Measurements from ENCODE around the gene RNF6. TPM values are rescaled to one million over a fixed set of nuclear protein-coding genes. Genes with fewer than 3 reads are reported as not detected.
A peak's percentile ranks its signal among the peaks of the same experiment; 100 is the strongest.
"Not testable (repeated sequence)": the region's sequence is repeated elsewhere in the genome, so short reads cannot be mapped to it uniquely, and the experiment has no call there.

The RNF6 gene
- polyA plus RNA-seq, 1 donor from 2014 or later: 15.8 TPM

GRCh38 chr13:26253262-26253786, 31.2 kb upstream of the RNF6 start:
- no peak for TF ChIP-seq SMC3 (conservative IDR thresholded peaks at IDR 0.05; ENCODE audit: poor library complexity)
- Histone ChIP-seq H3K79me2 (replicated peaks; ENCODE audit: insufficient read depth, low read length) (peaks cover 32% of the 10 kb centered on the region), H4K20me1 (ENCODE audit: insufficient read depth) (no peaks in the 10 kb centered on the region), H3K4me2 (ENCODE audit: low read length) (no peak overlapping the region), H3K9me2 (ENCODE audit: insufficient read depth, low read length) (no peaks in the 10 kb centered on the region), H3K36me3 (ENCODE audit: insufficient read depth, low read length) (no peaks in the 10 kb centered on the region), H3K9ac (ENCODE audit: low read length) (peak overlapping the region; percentile 83), H2AFZ (ENCODE audit: low read depth, low read length) (peak overlapping the region; percentile 7), H3K27me3 (ENCODE audit: insufficient read depth, low read depth, low read length) (no peaks in the 10 kb centered on the region), H3K9me3 (ENCODE audit: low read length) (no peaks in the 10 kb centered on the region), H3K4me3 (ENCODE audit: low read length) (peak overlapping the region; percentile 73), H3F3A (ENCODE audit: insufficient read depth, low read length, poor library complexity, severe bottlenecking) (no peaks in the 10 kb centered on the region), H3K27ac (ENCODE audit: low read length) (peak overlapping the region; percentile 89)

GRCh38 chr13:26252006-26252405, 29.9 kb upstream of the RNF6 start:
- not testable (repeated sequence) for H3K4me2 ChIP-seq (ENCODE audit: low read length); H3K4me3 ChIP-seq (ENCODE audit: low read length); H3K9me3 ChIP-seq (ENCODE audit: low read length); H4K20me1 ChIP-seq (ENCODE audit: insufficient read depth); H2AFZ ChIP-seq (ENCODE audit: low read depth, low read length); H3K9me2 ChIP-seq (ENCODE audit: insufficient read depth, low read length); H3K27me3 ChIP-seq (ENCODE audit: insufficient read depth, low read depth, low read length); H3K36me3 ChIP-seq (ENCODE audit: insufficient read depth, low read length); H3K9ac ChIP-seq (ENCODE audit: low read length); H3F3A ChIP-seq (ENCODE audit: insufficient read depth, low read length, poor library complexity, severe bottlenecking); H3K27ac ChIP-seq (ENCODE audit: low read length)
- peaks cover 18% of the 10 kb centered on the region for H3K79me2 ChIP-seq (replicated peaks; ENCODE audit: insufficient read depth, low read length)

- TF ChIP-seq REST (IDR thresholded peaks at IDR 0.05; ENCODE audit: borderline replicate concordance): no peak
- no peak for TF ChIP-seq POLR2AphosphoS5 (IDR thresholded peaks at IDR 0.05)
- TF ChIP-seq CTCF (IDR thresholded peaks at IDR 0.05; ENCODE audit: poor library complexity, severe bottlenecking): no peak
- TF ChIP-seq EZH2 (IDR thresholded peaks at IDR 0.05; ENCODE audit: borderline replicate concordance, insufficient read depth, low read length, poor library complexity, severe bottlenecking): no peak
- no peak for TF ChIP-seq SMC3 (conservative IDR thresholded peaks at IDR 0.05; ENCODE audit: poor library complexity)
- TF ChIP-seq RAD21 (conservative IDR thresholded peaks at IDR 0.05): no peak
- no peak for TF ChIP-seq MXI1 (conservative IDR thresholded peaks at IDR 0.05; ENCODE audit: poor library complexity, severe bottlenecking)
- TF ChIP-seq TAF1 (IDR thresholded peaks at IDR 0.05; ENCODE audit: low read depth): no peak
- TF ChIP-seq EP300 (conservative IDR thresholded peaks at IDR 0.05; ENCODE audit: poor library complexity, severe bottlenecking): no peak
- no peak overlapping the region for H2AFZ ChIP-seq (ENCODE audit: low read depth, low read length)
- H3K36me3 ChIP-seq (ENCODE audit: insufficient read depth, low read length): no peaks in the 10 kb centered on the region
- no peak overlapping the region for H3K4me3 ChIP-seq (ENCODE audit: low read length)
- H3F3A ChIP-seq (ENCODE audit: insufficient read depth, low read length, poor library complexity, severe bottlenecking): no peaks in the 10 kb centered on the region
- no peaks in the 10 kb centered on the region for H3K9me3 ChIP-seq (ENCODE audit: low read length)
- no peak overlapping the region for H3K4me2 ChIP-seq (ENCODE audit: low read length)
- H3K27me3 ChIP-seq (ENCODE audit: insufficient read depth, low read depth, low read length): no peaks in the 10 kb centered on the region
- H3K9me2 ChIP-seq (ENCODE audit: insufficient read depth, low read length): no peaks in the 10 kb centered on the region
- H4K20me1 ChIP-seq (ENCODE audit: insufficient read depth): no peaks in the 10 kb centered on the region
- no peaks in the 10 kb centered on the region for H3K79me2 ChIP-seq (replicated peaks; ENCODE audit: insufficient read depth, low read length)
- no peak overlapping the region for H3K9ac ChIP-seq (ENCODE audit: low read length)
- no peak overlapping the region for H3K27ac ChIP-seq (ENCODE audit: low read length)
Observed at GRCh38 chr13:26249551-26249950, 27.4 kb upstream of the RNF6 start.

Measured in neural cell (in vitro differentiated cells).